Tibial artery (tissue), 4 donors: ENCODE results near the gene DYNC1H1.

Experiments
- DNase-seq, 2 donors: peaks; one replicate each; pipeline ENCODE4 v3.0.0-alpha.2; 2019
- H3K27ac ChIP-seq, 2 donors: fragments of 200-600 bp; sonication (generic) in 1 of 2; 1 replicate in 1 of 2; 2 replicates in 1 of 2; pipeline ENCODE4 v1.5.1; 2018 to 2019; ENCODE audit warnings: mild to moderate bottlenecking in 1 of 2
- H3K27me3 ChIP-seq, 2 donors: fragments of 200-600 bp; sonication (generic) in 1 of 2; one replicate each; pipeline versions ENCODE4 v1.5.1 to v1.6.0; 2016 to 2019
- H3K36me3 ChIP-seq, 3 donors: fragments of 200-600 bp; sonication (generic) in 2 of 3; one replicate each; pipeline ENCODE4 v1.5.1; 2016 to 2019; ENCODE audit warnings: mild to moderate bottlenecking in 2 of 3
- H3K4me1 ChIP-seq, 4 donors: fragments of 200-600 bp; sonication (generic) in 2 of 4; 1 replicate in 3 of 4; 2 replicates in 1 of 4; pipeline ENCODE4 v1.5.1; 2016 to 2019
- H3K4me3 ChIP-seq, 2 donors: fragments of 200-600 bp; sonication (generic) in 1 of 2; 1 replicate in 1 of 2; 2 replicates in 1 of 2; pipeline ENCODE4 v1.5.1; 2018 to 2019; ENCODE audit warnings: mild to moderate bottlenecking in 2 of 2
- H3K9me3 ChIP-seq, 3 donors: fragments of 200-600 bp; sonication (generic) in 1 of 3; one replicate each; pipeline ENCODE4 v1.5.1; 2016 to 2019
- CTCF ChIP-seq, 2 experiments: fragments of 200-600 bp in 1 of 2; fragments of 450-650 bp in 1 of 2; IDR thresholded peaks; one replicate each; pipeline ENCODE4 v1.5.1; 2017 to 2019; ENCODE audit warnings: antibody characterized with exemption in 2 of 2, mild to moderate bottlenecking in 1 of 2, moderate library complexity in 1 of 2
- intact Hi-C: fragments of 100-400 bp; cut with DNase I; formaldehyde crosslinking; loops from one replicate; pipeline ENCODE4 v1.15.0; 2023; ENCODE audit warnings: low total_unique reads

DYNC1H1 gene

GRCh38 chr14:102044566-102044965 lies 80.2 kb downstream of the DYNC1H1 start:
- no peak for DNase-seq
- peaks cover 0 to 9% (median 7%) of the 10 kb centered on the region in 4 donors for H3K4me1 ChIP-seq
- peaks cover 79 to 94% (median 91%) of the 10 kb centered on the region in 3 donors for H3K36me3 ChIP-seq
- H3K27me3 ChIP-seq = no peaks in the 10 kb centered on the region
- intact Hi-C loops = no loop called here
- H3K4me3 ChIP-seq = no peak overlapping the region
- H3K27ac ChIP-seq = no peak overlapping the region
- no peaks in the 10 kb centered on the region for H3K9me3 ChIP-seq
- no peak for TF ChIP-seq CTCF (IDR thresholded peaks at IDR 0.05)

GRCh38 chr14:102046337-102047278 lies 82.2 kb downstream of the DYNC1H1 start:
- TF ChIP-seq CTCF (IDR thresholded peaks at IDR 0.05) = peak; percentile 56 to 59
- DNase-seq = peak; percentile 87 to 95
- Histone ChIP-seq H3K4me1 (peaks cover 0 to 9% (median 7%) of the 10 kb centered on the region in 4 donors), H3K9me3 (no peaks in the 10 kb centered on the region), H3K36me3 (peaks cover 79 to 94% (median 91%) of the 10 kb centered on the region in 3 donors), H3K27me3 (no peaks in the 10 kb centered on the region), H3K4me3 (no peak overlapping the region), H3K27ac (peak overlapping the region in 1 of 2 donors; percentile 49)
- intact Hi-C loops = loop anchor here (5.0 kb wide), 2 partner anchors 51 to 266 kb away; no protein-coding TSS in a partner anchor

GRCh38 chr14:102047808-102048540 lies 83.6 kb downstream of the DYNC1H1 start:
- no peak for TF ChIP-seq CTCF (IDR thresholded peaks at IDR 0.05)
- H3K27ac ChIP-seq = no peak overlapping the region
- intact Hi-C loops = loop anchor here (5.0 kb wide), 2 partner anchors 49 to 264 kb away; no protein-coding TSS in a partner anchor
- no peaks in the 10 kb centered on the region for H3K27me3 ChIP-seq
- H3K4me1 ChIP-seq = peaks cover 0 to 9% (median 7%) of the 10 kb centered on the region in 4 donors
- DNase-seq = no peak
- H3K4me3 ChIP-seq = no peak overlapping the region
- H3K36me3 ChIP-seq = peaks cover 78 to 94% (median 88%) of the 10 kb centered on the region in 3 donors
- no peaks in the 10 kb centered on the region for H3K9me3 ChIP-seq

GRCh38 chr14:102049258-102050025 lies 85.1 kb downstream of the DYNC1H1 start:
- no peak overlapping the region for H3K4me3 ChIP-seq
- TF ChIP-seq CTCF (IDR thresholded peaks at IDR 0.05) = no peak
- H3K36me3 ChIP-seq = peaks cover 70 to 89% (median 76%) of the 10 kb centered on the region in 3 donors
- no peak for DNase-seq
- H3K4me1 ChIP-seq = peaks cover 0 to 9% (median 7%) of the 10 kb centered on the region in 4 donors
- H3K27me3 ChIP-seq = no peaks in the 10 kb centered on the region
- no peak overlapping the region for H3K27ac ChIP-seq
- intact Hi-C loops = loop anchor here (5.0 kb wide), 2 partner anchors 48 to 263 kb away; no protein-coding TSS in a partner anchor
- H3K9me3 ChIP-seq = no peaks in the 10 kb centered on the region

GRCh38 chr14:102050026-102050405 lies 85.6 kb downstream of the DYNC1H1 start:
- peaks cover 0 to 9% (median 7%) of the 10 kb centered on the region in 4 donors for H3K4me1 ChIP-seq
- H3K9me3 ChIP-seq = no peaks in the 10 kb centered on the region
- no peak overlapping the region for H3K27ac ChIP-seq
- peaks cover 69 to 84% (median 70%) of the 10 kb centered on the region in 3 donors for H3K36me3 ChIP-seq
- intact Hi-C loops = no loop called here
- H3K4me3 ChIP-seq = no peak overlapping the region
- no peak for TF ChIP-seq CTCF (IDR thresholded peaks at IDR 0.05)
- no peaks in the 10 kb centered on the region for H3K27me3 ChIP-seq
- DNase-seq = no peak
